SIG-M5 treated with dmso at 0.1 percent for 504 hours (cell line): ENCODE data around the gene KREMEN1.

Source experiments
- DNase-seq: peaks from one replicate; lab custom pipeline; 2025; ENCODE audit not compliant: unreplicated experiment; lab: John Stamatoyannopoulos, UW

Gene KREMEN1

GRCh38 chr22:29078036-29078868 lies 5.4 kb downstream of the KREMEN1 start:
- no peak for DNase-seq

- no peak for DNase-seq
Observed at GRCh38 chr22:29078869-29079207, 6.0 kb downstream of the KREMEN1 start.

DNA sequence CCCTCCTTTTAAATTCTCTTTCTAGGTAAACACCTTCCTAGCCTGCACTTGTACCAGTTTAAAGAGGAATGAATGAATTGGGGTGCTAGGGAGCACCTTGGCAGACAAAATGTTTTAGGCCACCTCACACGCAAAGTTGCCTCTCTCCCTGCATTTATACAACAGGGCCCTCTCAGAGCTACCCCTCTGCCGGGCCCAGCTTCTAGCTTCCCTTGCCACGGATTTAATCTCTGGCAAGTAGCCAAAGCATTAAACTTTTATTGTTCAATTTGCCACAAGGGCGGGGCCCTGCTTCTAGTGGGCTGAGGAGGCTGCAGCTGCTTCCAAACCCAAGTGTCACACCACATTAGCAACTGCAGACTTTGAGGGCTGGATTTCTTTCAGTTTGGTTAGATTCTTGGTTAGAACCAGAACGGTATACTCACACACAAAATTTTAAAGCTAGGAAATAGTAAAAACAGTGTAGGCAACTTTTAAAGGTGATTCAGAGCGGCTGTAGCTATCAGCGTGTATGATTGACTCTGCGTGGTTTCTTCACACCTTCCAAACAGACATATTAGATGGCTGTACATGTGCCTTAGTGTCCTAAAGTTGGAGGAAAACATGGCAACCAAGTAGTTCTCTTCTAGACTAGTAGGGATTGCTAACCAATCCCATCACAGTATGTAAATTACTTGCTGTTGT lies 6.5 kb downstream of the KREMEN1 start:
- no peak for DNase-seq

DNA sequence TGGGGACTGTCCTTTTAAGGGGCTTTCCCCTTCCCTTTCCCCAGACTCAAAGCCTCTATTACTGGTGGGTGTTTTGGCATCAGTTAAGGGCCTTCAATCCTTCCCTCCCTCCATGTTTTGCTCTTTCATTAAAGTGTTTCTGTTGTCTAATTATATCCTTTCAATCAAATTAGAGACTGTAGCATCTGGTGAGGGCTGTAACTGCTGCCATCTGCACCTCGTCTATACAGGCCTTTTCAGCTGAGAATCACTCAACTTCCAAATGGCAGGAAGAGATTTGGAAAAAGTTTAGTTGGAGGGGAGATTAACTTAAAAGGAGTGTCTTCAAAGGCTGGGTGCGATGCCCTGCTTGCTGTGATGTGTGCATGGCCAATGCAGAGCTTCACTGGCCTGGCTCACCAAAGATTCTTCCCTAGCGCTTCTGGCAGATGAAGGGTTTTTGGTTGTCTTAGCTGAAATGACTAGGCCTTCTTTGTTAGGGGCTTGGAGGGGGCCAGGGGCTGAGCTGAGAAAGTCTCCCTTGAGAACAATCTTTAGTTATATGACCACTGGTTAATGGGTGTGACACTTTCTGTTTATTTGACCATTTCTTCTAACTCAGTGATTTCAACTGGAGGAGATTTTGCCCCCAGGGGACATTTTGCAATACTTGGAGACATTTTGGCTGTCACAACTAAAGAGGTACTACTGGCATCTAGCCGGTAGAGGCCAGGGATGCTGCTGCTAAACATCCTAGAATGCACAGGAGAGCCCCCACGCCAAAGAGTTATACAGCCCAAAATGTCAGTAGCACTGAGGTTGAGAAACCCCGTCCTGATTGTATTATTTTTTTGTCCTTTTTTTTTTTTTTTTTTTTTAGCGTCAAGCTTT lies 7.5 kb downstream of the KREMEN1 start:
- DNase-seq, result no peak

DNA sequence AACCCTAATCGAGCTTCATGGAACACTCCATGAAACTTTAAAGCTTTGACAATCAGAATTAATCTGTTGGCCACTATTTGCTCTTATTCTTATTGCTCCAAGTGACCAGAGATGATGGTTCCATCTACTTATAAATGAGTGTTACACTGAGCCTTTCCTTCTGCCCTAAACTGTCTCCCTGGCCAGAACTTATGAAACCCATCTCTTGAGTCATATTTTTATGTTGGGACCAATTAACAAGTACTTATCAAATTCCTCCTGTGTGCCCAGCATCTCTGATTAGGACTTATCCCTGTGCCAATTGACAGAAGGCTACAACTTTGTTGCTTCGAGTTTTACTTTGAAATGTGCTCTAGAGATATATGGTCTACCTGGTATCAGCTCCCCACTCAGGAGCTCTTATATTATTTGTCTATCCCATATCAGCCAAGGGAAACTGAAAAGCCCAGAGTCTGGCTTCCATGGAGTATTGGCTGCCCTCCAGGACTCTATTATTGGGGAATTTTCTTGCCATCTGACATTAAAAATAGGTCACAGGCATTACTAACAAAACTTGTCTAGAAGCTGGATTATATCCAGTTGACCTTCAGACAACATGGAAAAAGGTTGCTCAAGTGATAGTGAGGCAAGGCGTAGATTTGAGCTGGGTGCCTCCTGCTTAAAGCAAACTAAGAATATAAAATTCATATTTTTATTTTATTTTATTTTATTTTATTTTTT lies 8.8 kb downstream of the KREMEN1 start:
- DNase-seq, result no peak

GRCh38 chr22:29082826-29083545 lies 10.2 kb downstream of the KREMEN1 start:
- no peak for DNase-seq

- DNase-seq, result peak; percentile 6
Observed at GRCh38 chr22:29083576-29083932, 10.7 kb downstream of the KREMEN1 start.

GRCh38 chr22:29083933-29084591 lies 11.2 kb downstream of the KREMEN1 start:
- DNase-seq, result no peak

DNA sequence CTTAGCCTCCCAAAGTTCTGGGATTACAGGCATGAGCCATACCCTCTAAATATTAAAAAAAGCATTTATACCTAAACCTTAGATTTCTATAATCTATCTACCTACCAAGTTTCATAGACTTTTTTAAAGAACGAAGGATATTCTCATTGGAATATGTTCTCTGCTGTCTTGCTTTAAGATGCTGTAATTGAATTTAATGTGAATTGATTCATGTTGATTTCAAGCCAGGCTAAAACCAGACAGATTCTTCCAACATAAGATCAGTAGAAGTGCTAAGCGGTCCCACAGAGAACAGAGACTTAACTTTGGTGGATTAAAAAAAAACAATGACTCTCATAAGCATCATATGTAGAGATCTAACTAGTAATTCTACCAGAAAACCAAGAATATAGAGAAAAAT lies 14.2 kb downstream of the KREMEN1 start:
- no peak for DNase-seq

- no peak for DNase-seq
Observed at GRCh38 chr22:29088809-29089208, 16.0 kb downstream of the KREMEN1 start.

- DNase-seq, result no peak
Observed at GRCh38 chr22:29089507-29089906, 16.7 kb downstream of the KREMEN1 start.

DNA sequence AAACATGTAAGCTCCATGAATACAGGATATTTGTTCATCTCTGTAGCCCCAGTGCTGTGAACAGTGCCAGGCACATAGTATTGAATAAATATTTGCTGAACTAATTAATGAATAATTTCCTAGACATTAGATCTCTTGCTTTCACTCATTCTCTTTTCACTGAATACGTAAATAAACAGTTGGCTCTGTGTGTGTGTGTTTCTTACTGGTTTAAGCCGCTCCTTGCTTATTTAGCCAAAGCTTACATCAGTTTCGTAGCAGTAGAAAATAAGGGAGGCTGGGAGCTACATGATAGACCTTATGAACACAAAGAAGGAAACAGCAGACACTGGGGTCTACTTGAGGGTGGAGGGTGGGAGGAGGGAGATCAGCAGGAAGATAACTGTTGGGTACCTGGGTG lies 17.2 kb downstream of the KREMEN1 start:
- no peak for DNase-seq

DNA sequence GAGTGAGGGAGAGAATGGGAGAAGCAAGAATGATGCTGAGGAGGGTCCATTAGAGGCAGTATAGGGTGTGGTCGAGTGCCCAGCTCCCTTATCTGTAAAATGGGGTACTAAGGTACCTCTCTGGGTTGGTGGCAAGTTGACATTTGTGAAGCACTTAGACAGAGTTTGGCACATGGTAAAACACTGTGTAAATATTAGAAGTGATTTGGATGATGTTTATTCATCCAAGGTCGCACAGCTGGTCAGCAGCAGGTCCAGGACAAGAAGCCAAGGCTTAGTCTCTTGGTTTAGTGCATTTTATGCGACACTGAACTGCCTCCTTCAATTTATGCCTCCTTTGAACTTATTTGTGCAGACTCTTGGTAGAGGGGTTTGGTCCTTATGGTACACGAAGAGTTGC lies 19.4 kb downstream of the KREMEN1 start:
- DNase-seq, result no peak

DNA sequence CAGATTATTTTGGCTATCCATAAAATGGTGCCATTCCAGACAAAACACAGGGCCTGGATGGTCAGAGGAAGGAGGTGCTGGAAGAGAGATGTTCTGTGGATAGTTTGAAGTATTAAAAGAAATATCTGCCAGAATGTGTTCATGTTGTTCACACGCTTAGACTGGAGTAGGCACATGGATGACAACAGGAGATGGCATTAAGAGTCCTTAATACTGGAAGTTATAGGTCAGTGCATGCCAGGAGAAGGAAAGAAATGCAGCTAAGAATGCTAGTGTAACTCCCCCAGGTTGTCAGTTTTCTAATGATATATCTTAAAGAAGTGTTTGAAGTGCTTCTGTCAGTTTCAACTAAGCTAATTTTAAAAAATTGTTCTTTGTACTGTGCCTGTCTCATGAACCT lies 20.2 kb downstream of the KREMEN1 start:
- no peak for DNase-seq

- no peak for DNase-seq
Observed at GRCh38 chr22:29093501-29094300, 20.9 kb downstream of the KREMEN1 start.

DNA sequence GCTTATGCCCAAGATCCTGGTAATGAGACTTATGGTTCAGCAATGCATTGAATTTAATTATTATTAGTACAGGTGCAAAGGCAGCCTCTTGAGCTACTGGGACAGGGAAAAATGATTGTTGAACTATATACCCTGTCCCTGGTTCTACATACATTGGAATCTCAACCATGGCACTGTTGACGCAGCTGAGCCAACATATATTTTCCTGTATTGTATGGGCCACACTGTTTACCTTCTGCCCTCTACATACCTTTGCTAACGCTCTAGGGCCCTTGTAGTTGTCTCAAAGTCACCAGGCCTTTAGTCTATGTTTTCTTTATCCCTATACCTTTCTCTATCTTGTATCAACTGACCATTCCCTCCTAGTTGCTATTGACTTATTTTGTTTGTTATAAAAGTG lies 22.6 kb downstream of the KREMEN1 start:
- no peak for DNase-seq

- DNase-seq, result no peak
Observed at GRCh38 chr22:29096736-29097669, 24.2 kb downstream of the KREMEN1 start.

DNA sequence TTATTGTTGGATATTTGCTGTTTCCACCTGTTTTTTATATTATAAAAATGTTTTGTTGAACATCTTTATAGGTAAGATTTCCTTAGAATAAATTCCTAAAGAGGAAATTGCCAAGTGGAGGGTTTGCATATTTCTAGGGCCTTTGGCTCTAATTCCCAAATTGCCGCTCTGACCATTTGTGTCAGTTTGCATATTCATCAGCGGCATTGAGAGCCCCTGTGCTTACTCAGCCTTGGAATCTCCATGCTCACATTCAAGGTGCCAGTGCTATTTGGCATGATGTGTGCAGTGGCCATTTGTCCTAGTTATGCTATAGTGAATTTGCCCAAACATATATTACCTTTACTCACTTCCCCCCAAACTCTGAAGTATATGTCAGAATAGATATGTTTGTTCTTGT lies 25.5 kb downstream of the KREMEN1 start:
- DNase-seq, result no peak
